ENCODE measurements around the gene KCNJ5. TPM values are rescaled to one million over a fixed set of nuclear protein-coding genes. Genes with fewer than 3 reads are reported as not detected.
A peak's percentile ranks its signal among the peaks of the same experiment; 100 is the strongest.

KCNJ5 gene
- total and polyA plus RNA-seq, 12 donors, result 37.1 to 299 (median 80.4) TPM

DNA sequence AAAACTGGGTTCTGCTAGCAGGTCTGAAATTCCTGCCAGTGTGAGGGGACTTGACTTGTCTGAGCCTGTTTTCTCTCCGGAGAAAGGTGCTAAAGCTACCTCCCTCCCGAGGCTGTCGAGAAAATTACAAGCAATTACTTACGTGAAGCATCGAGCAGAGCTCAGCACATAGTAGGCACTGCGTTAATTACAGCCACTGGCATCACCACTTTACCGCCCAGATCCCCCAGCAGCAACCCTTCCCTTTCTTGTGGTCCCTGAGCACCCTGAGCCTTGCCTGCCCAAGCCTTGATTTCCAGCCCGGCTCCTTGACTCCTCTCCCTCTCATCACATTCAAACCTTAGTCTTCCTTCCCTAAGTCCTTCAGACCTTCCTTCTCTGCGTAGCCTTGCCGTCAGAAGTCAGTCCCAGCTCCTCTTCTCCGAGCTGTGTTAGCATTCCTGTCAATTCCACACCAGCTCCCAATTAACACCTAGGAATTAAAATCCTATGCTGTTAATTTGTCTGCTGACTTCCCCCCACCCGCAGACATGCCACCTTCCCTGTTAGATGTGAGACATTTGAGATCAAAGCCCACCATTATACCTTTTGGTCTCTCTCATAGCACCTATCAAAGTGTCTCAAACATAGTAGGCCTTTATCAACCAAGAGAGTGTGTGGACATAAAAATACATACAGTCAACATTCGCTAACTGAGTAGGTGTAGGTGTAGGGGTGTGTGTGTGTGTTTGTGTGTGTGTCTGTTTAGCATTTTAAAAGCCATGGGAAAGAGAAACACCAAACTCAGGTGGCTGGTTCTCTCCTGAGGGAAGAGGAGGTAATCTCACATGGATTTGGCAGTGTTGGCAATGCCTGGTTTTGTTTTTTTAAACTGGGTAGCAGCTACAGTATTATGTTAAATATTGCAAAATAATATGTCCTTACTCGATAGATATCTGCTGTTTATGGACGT, 2.8 kb upstream of the KCNJ5 start:
- no peak for DNase-seq
- intact Hi-C loops (cut with DNase I), result loop anchor here in 1 of 2 donors (10.0 kb wide), 1 partner anchor 436 kb away; no protein-coding TSS in a partner anchor

DNA sequence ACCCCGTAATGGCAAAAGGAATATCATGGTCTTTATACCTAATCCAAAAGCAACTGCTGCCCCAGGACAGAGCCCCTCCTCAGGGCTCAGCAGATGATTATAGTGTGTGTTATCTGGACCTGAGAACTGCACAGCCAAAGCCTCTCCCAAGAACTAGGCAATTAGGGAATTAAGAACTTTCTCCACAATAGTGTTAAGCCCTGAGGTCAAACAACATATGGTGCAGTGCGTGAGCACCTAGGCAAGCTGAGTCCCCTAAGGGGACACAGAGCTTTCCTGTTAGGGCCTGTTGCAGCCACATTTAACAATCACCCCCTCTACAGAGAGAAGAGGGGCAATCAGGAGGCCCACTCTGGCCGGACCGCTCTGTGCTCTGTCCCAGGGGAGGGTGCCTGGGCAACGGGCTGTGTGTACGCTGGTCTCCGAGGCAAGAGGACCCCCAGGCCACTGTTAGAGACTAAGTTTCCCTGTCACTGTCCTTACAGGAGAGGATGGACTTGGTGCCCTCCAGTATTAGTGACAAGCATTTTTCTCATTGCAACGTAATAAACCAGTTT, 1.4 kb upstream of the KCNJ5 start:
- peak overlapping the region in 2 of 5 donors; percentile 83 to 92 for H3K27ac ChIP-seq
- H3K9me3 ChIP-seq (replicated peaks in 1 of 3), result no peaks in the 10 kb centered on the region
- no peaks in the 10 kb centered on the region for H3K27me3 ChIP-seq
- no peaks in the 10 kb centered on the region for H3K36me3 ChIP-seq (replicated peaks in 1 of 2)
- intact Hi-C loops (cut with DNase I), result loop anchor here (2.0 to 10.0 kb wide), 2 partner anchors 65 to 435 kb away; no protein-coding TSS in a partner anchor
- H3K4me1 ChIP-seq (replicated peaks in 1 of 2), result peaks cover 33 to 36% of the 10 kb centered on the region in 2 donors
- no peak for TF ChIP-seq POLR2A (IDR thresholded peaks at IDR 0.05)
- TF ChIP-seq, protein P1, sequence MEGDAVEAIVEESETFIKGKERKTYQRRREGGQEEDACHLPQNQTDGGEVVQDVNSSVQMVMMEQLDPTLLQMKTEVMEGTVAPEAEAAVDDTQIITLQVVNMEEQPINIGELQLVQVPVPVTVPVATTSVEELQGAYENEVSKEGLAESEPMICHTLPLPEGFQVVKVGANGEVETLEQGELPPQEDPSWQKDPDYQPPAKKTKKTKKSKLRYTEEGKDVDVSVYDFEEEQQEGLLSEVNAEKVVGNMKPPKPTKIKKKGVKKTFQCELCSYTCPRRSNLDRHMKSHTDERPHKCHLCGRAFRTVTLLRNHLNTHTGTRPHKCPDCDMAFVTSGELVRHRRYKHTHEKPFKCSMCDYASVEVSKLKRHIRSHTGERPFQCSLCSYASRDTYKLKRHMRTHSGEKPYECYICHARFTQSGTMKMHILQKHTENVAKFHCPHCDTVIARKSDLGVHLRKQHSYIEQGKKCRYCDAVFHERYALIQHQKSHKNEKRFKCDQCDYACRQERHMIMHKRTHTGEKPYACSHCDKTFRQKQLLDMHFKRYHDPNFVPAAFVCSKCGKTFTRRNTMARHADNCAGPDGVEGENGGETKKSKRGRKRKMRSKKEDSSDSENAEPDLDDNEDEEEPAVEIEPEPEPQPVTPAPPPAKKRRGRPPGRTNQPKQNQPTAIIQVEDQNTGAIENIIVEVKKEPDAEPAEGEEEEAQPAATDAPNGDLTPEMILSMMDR (IDR thresholded peaks at IDR 0.05), result no peak
- WGBS, 4 donors, result 78 to 100% (median 84%) methylated on average over 3 to 8 of the region's 8 CpGs
- no peak for DNase-seq
- H3K4me3 ChIP-seq, result peak overlapping the region in 1 of 4 donors; percentile 82

More for the DNA sequence above, 2.8 kb upstream of the KCNJ5 start:
- WGBS, 4 donors, result 83 to 92% (median 89%) methylated on average over 15 of the region's 15 CpGs
- H3K27ac ChIP-seq, result no peak overlapping the region
- H3K4me3 ChIP-seq, result no peak overlapping the region
- no peaks in the 10 kb centered on the region for H3K27me3 ChIP-seq
- H3K4me1 ChIP-seq (replicated peaks in 1 of 2), result peaks cover 22 to 23% of the 10 kb centered on the region in 2 donors
- no peak for TF ChIP-seq POLR2A (IDR thresholded peaks at IDR 0.05)
- TF ChIP-seq, protein P1 (IDR thresholded peaks at IDR 0.05), result no peak
- no peaks in the 10 kb centered on the region for H3K36me3 ChIP-seq (replicated peaks in 1 of 2)
- no peaks in the 10 kb centered on the region for H3K9me3 ChIP-seq (replicated peaks in 1 of 3)

GRCh38 chr11:128890216-128890542, 977 bp upstream of the KCNJ5 start:
- Histone ChIP-seq H3K36me3 (replicated peaks in 1 of 2) (no peaks in the 10 kb centered on the region), H3K27ac (peak overlapping the region in 3 of 5 donors; percentile 71 to 92 (median 83)), H3K4me1 (replicated peaks in 1 of 2) (peaks cover 35 to 40% of the 10 kb centered on the region in 2 donors), H3K4me3 (peak overlapping the region in 1 of 4 donors; percentile 82), H3K27me3 (no peaks in the 10 kb centered on the region), H3K9me3 (replicated peaks in 1 of 3) (no peaks in the 10 kb centered on the region)
- 22 to 36% (median 23%) methylated on average over 8 to 9 of the region's 9 CpGs; no CpG with 5 or more reads in 1 of the 4 donors for WGBS, 4 donors
- DNase-seq, result no peak
- TF ChIP-seq, protein P1 (IDR thresholded peaks at IDR 0.05), result no peak
- TF ChIP-seq POLR2A (IDR thresholded peaks at IDR 0.05), result no peak
- intact Hi-C loops (cut with DNase I), result loop anchor here in 1 of 2 donors (2.0 kb wide), 1 partner anchor 65 kb away; no protein-coding TSS in a partner anchor

- Histone ChIP-seq H3K27ac (peak overlapping the region; percentile 37 to 92 (median 71)), H3K9me3 (replicated peaks in 1 of 3) (no peaks in the 10 kb centered on the region), H3K4me1 (replicated peaks in 1 of 2) (peaks cover 45 to 58% of the 10 kb centered on the region in 2 donors), H3K4me3 (peak overlapping the region in 2 of 4 donors; percentile 66 to 82), H3K27me3 (no peaks in the 10 kb centered on the region), H3K36me3 (replicated peaks in 1 of 2) (no peaks in the 10 kb centered on the region)
- 26 to 31% (median 29%) methylated on average over 6 of the region's 6 CpGs for WGBS, 4 donors
- TF ChIP-seq POLR2A (IDR thresholded peaks at IDR 0.05), result peak in 1 of 2 donors; percentile 57
- TF ChIP-seq, protein P1 (IDR thresholded peaks at IDR 0.05), result no peak
- intact Hi-C loops (cut with DNase I), result loop anchor here in 1 of 2 donors (2.0 kb wide), 1 partner anchor 63 kb away; no protein-coding TSS in a partner anchor
- peak in 6 of 7 donors; percentile 54 to 84 (median 73) for DNase-seq
Observed at GRCh38 chr11:128891913-128892398, 800 bp downstream of the KCNJ5 start.
